GM12874 (cell line): ENCODE data around the gene TBC1D25.

Experiments used
- CTCF ChIP-seq: IDR thresholded peaks from 2 replicates; pipeline ENCODE4 v1.5.1; 2011; ENCODE audit warnings: low read depth, mild to moderate bottlenecking, control low read depth, low read length, moderate library complexity; ENCODE audit not compliant: insufficient read depth

Gene TBC1D25

GRCh38 chrX:48497871-48498270 lies 41.6 kb upstream of the TBC1D25 start:
- TF ChIP-seq CTCF: no peak

- TF ChIP-seq CTCF: no peak
Measured at GRCh38 chrX:48498374-48498809, 41.1 kb upstream of the TBC1D25 start.

GRCh38 chrX:48504261-48504660 lies 35.3 kb upstream of the TBC1D25 start:
- no peak for TF ChIP-seq CTCF

- TF ChIP-seq CTCF: no peak
Measured at GRCh38 chrX:48505481-48505880, 34.0 kb upstream of the TBC1D25 start.

- TF ChIP-seq CTCF: no peak
Measured at GRCh38 chrX:48507246-48507645, 32.3 kb upstream of the TBC1D25 start.

GRCh38 chrX:48508400-48509244 lies 30.9 kb upstream of the TBC1D25 start, which contains the start of gene PORCN:
Gene PORCN (plus strand): TSS chrX:48508992. CDS start chrX:48509821, 829 bp downstream.
- TF ChIP-seq CTCF: no peak

GRCh38 chrX:48509245-48509590 lies 30.3 kb upstream of the TBC1D25 start:
- no peak for TF ChIP-seq CTCF
